ENCODE results near the gene OR52D1. TPM values are rescaled to one million over a fixed set of nuclear protein-coding genes. Genes with fewer than 3 reads are reported as not detected.
A peak's percentile ranks its signal among the peaks of the same experiment; 100 is the strongest.

Gene OR52D1
- total and polyA plus RNA-seq, 2 of the 13 experiments (the other 11 are each of a cell fraction or from before 2014, with no cell fraction given): not detected

- no peak for ATAC-seq
- DNase-seq (ENCODE audit: low spot score): no peak
- Histone ChIP-seq H2AFZ (ENCODE audit: low read length) (no peak within 1 kb of the TSS), H3K4me3 (replicated peaks in 1 of 3; ENCODE audit: insufficient read depth in 1 of 3, low read depth in 2 of 3, low read length in 3 of 3) (no peak within 1 kb of the TSS), H3K27me3 (ENCODE audit: control insufficient read depth in 1 of 2, insufficient read depth in 2 of 2, low read length in 2 of 2) (peaks cover 0 to 10% of the 10 kb centered on the region in 2 experiments; a peak in 3 of 5 replicates), H3K27ac (ENCODE audit: extremely low read length, insufficient read depth, low read length) (no peak within 1 kb of the TSS), H3K79me2 (ENCODE audit: insufficient read depth, low read length) (no peaks in the 10 kb centered on the region), H3K4me2 (ENCODE audit: low read depth, low read length) (no peak within 1 kb of the TSS), H4K20me1 (ENCODE audit: insufficient read depth, low read length) (no peaks in the 10 kb centered on the region), H3K36me3 (replicated peaks in 1 of 2; ENCODE audit: control insufficient read depth in 1 of 2, insufficient read depth in 2 of 2, low read length in 2 of 2) (no peaks in the 10 kb centered on the region), H3K9ac (ENCODE audit: insufficient read depth, low read depth, low read length) (no peak within 1 kb of the TSS), H3K9me3 (ENCODE audit: low read length) (no peaks in the 10 kb centered on the region), H3K4me1 (ENCODE audit: insufficient read depth, low read length) (no peaks in the 10 kb centered on the region)
- TF ChIP-seq ATF6 (CRISPR knock-in tag; conservative IDR thresholded peaks at IDR 0.05) (no peak), RBM39 (IDR thresholded peaks at IDR 0.05; ENCODE audit: low read depth, low read length, poor library complexity, severe bottlenecking) (no peak), CREB1 (IDR thresholded peaks at IDR 0.05) (peak; percentile 93), CREB1 (CRISPR knock-in tag; IDR thresholded peaks at IDR 0.05) (no peak)
- POLR2A ChIA-PET: no interaction called here
- BruUV-seq (replicated peaks): no TSS peak
- intact Hi-C loops (cut with micrococcal nuclease; ENCODE audit: unreplicated experiment) (no loop called here), in situ Hi-C loops (cut with HindIII; ENCODE audit: extremely low pct_ligation_motif_present, low pct_unique_long_range_greater_than_20kb) (no loop called here)
- CTCF ChIA-PET (ENCODE audit: low intra/inter-chr PET ratio, low total read pairs): no interaction called here
- no peak for FAIRE-seq
- 0% methylated on average over 3 of the region's 4 CpGs for WGBS (ENCODE audit: low lambda C conversion rate)
These were observed 21.3 kb downstream of the OR52D1 start, which contains the start of gene UBQLN3 for GRCh38 chr11:5509803-5510202. TSS of gene UBQLN3 (minus strand) at chr11:5509957. CDS start at chr11:5509558, 399 bp downstream.

GRCh38 chr11:5514841-5515240 is 26.4 kb downstream of the OR52D1 start:
- Histone ChIP-seq H3K4me1 (ENCODE audit: insufficient read depth, low read length) (no peaks in the 10 kb centered on the region), H4K20me1 (ENCODE audit: insufficient read depth, low read length) (no peaks in the 10 kb centered on the region), H3K79me2 (ENCODE audit: insufficient read depth, low read length) (no peaks in the 10 kb centered on the region), H3K4me3 (replicated peaks in 1 of 3; ENCODE audit: insufficient read depth in 1 of 3, low read depth in 2 of 3, low read length in 3 of 3) (no peak overlapping the region), H3K36me3 (replicated peaks in 1 of 2; ENCODE audit: control insufficient read depth in 1 of 2, insufficient read depth in 2 of 2, low read length in 2 of 2) (no peaks in the 10 kb centered on the region), H3K27ac (ENCODE audit: extremely low read length, insufficient read depth, low read length) (no peak overlapping the region), H3K27me3 (ENCODE audit: control insufficient read depth in 1 of 2, insufficient read depth in 2 of 2, low read length in 2 of 2) (no peaks in the 10 kb centered on the region; a peak in 1 of 5 replicates), H3K4me2 (ENCODE audit: low read depth, low read length) (no peak overlapping the region), H2AFZ (ENCODE audit: low read length) (no peak overlapping the region), H3K9ac (ENCODE audit: insufficient read depth, low read depth, low read length) (no peak overlapping the region), H3K9me3 (ENCODE audit: low read length) (no peaks in the 10 kb centered on the region)
- intact Hi-C loops (cut with micrococcal nuclease; ENCODE audit: unreplicated experiment) (no loop called here), in situ Hi-C loops (cut with HindIII; ENCODE audit: extremely low pct_ligation_motif_present, low pct_unique_long_range_greater_than_20kb) (no loop called here)
- ChIA-PET CTCF (ENCODE audit: low intra/inter-chr PET ratio, low total read pairs) (no interaction called here), POLR2A (no interaction called here)
- no peak for DNase-seq (ENCODE audit: low spot score)
- BruUV-seq (replicated peaks): no TSS peak
- no peak for TF ChIP-seq TFE3 (CRISPR knock-in tag; IDR thresholded peaks at IDR 0.05)
- TF ChIP-seq ZNF446 (CRISPR knock-in tag; IDR thresholded peaks at IDR 0.05): no peak
- ATAC-seq: no peak
- no peak for FAIRE-seq

All from HepG2 (cell line).